ENCODE measurements around the gene TRMT1L. TPM values are rescaled to one million over a fixed set of nuclear protein-coding genes. Genes with fewer than 3 reads are reported as not detected.
A peak's percentile ranks its signal among the peaks of the same experiment; 100 is the strongest.

TRMT1L gene
- total RNA-seq, 2 donors from 2014 or later: 5.4 to 18.7 TPM

DNA sequence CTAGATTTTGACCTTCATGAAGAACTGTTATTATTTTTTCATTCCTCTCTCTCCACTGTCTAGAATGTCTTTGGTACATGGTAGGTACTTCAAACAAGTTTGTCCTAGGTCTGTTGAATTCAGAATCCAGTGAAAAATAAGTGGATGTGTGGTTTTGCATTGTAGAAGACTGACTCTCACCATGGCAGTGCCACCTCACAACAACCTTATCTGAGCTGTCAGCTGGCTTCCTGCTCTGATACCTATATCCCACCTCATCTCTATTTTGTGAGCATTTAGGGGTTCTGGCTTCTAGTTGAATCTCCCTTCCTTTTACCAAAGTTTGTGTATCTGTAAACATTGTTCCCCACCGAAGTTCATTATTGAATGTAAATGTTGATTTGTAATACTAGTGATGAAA lies 9.4 kb upstream of the TRMT1L start:
- no peak for DNase-seq (ENCODE audit: low spot score)
- no peak for ATAC-seq (ENCODE audit: insufficient number of reproducible peaks, low FRiP score, low read depth)
- Histone ChIP-seq H3K4me1 (ENCODE audit: control insufficient read depth in 1 of 2, low read depth in 2 of 2) (no peaks in the 10 kb centered on the region), H3K27me3 (replicated peaks; ENCODE audit: insufficient read depth) (no peaks in the 10 kb centered on the region), H3K36me3 (peaks cover 14% of the 10 kb centered on the region), H3K4me3 (no peak overlapping the region), H3K9me3 (no peaks in the 10 kb centered on the region), H3K27ac (no peak overlapping the region)
- TF ChIP-seq, protein P1, sequence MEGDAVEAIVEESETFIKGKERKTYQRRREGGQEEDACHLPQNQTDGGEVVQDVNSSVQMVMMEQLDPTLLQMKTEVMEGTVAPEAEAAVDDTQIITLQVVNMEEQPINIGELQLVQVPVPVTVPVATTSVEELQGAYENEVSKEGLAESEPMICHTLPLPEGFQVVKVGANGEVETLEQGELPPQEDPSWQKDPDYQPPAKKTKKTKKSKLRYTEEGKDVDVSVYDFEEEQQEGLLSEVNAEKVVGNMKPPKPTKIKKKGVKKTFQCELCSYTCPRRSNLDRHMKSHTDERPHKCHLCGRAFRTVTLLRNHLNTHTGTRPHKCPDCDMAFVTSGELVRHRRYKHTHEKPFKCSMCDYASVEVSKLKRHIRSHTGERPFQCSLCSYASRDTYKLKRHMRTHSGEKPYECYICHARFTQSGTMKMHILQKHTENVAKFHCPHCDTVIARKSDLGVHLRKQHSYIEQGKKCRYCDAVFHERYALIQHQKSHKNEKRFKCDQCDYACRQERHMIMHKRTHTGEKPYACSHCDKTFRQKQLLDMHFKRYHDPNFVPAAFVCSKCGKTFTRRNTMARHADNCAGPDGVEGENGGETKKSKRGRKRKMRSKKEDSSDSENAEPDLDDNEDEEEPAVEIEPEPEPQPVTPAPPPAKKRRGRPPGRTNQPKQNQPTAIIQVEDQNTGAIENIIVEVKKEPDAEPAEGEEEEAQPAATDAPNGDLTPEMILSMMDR (IDR thresholded peaks at IDR 0.05): no peak

DNA sequence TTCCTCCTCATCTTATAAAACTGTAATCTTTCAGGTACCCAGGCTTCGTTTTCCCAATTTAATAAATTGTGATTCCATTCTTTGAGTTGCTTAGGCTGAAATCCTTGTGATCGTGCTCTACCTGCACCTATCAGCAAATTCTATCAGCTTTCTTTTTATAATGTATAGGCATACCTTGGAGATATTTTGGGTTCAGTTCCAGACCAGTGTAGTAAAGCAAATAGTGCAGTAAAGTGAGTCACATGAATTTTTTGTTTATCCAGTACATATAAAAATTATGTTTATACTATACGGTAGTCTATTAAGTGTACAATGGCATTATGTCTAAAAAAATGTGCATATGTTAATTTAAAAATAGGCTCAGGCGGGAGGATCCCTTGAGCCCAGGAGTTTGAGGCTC lies 5.7 kb upstream of the TRMT1L start:
- no peak for DNase-seq (ENCODE audit: low spot score)
- H3K36me3 ChIP-seq: peaks cover 7% of the 10 kb centered on the region
- no peak for ATAC-seq (ENCODE audit: insufficient number of reproducible peaks, low FRiP score, low read depth)

DNA sequence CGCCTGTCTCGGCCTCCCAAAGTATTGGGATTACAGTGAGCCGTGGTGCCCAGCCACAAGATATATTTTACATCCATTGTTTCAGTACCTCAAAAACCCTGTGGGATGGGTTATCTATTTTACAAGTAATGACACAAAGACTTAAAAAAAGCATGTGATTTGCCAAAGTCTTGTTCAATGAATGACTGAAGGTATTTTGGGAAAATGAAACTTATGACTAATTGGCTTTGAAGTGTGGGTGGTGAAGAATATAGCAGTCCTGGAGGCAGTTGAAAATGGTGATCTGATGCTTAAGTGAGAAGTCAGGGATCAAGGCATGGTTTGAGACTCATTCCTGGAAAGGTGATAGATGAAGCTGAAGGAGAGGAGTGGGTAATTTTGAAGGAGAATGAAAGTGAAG lies 3.2 kb upstream of the TRMT1L start:
- Histone ChIP-seq H3K4me3 (no peak overlapping the region), H3K27ac (no peak overlapping the region), H3K4me1 (ENCODE audit: control insufficient read depth in 1 of 2, low read depth in 2 of 2) (peaks cover 15 to 19% of the 10 kb centered on the region in 2 donors), H3K27me3 (replicated peaks; ENCODE audit: insufficient read depth) (no peaks in the 10 kb centered on the region), H3K36me3 (no peaks in the 10 kb centered on the region), H3K9me3 (no peaks in the 10 kb centered on the region)
- ATAC-seq (ENCODE audit: insufficient number of reproducible peaks, low FRiP score, low read depth): no peak
- TF ChIP-seq, protein P1 (IDR thresholded peaks at IDR 0.05): no peak
- no peak for DNase-seq (ENCODE audit: low spot score)

More for the DNA sequence above, 5.7 kb upstream of the TRMT1L start:
- TF ChIP-seq, protein P1 (IDR thresholded peaks at IDR 0.05): no peak
- peaks cover 8 to 11% of the 10 kb centered on the region in 2 donors for H3K4me1 ChIP-seq (ENCODE audit: control insufficient read depth in 1 of 2, low read depth in 2 of 2)
- H3K27ac ChIP-seq: no peak overlapping the region
- H3K9me3 ChIP-seq: no peaks in the 10 kb centered on the region
- no peak overlapping the region for H3K4me3 ChIP-seq
- H3K27me3 ChIP-seq (replicated peaks; ENCODE audit: insufficient read depth): no peaks in the 10 kb centered on the region

DNA sequence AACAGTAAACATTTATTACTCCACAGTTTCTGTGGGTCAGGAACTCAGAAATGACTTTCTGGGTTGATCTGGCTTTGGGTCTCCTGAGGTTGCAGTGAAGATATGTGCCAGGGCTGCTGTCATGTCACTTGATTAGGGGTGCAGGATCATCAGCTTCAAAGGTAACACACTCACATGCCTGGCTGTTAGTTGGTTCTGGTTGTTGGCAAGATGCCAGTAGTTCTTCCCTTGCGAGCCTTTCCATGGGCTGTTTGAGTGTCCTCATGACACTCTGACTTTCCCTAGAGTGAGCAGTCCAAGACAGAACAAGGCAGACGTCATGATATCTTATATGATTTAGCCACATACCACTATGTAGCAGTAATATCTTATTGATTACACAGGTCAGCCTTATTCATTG lies 2.0 kb upstream of the TRMT1L start:
- Histone ChIP-seq H3K27ac (no peak overlapping the region), H3K9me3 (no peaks in the 10 kb centered on the region), H3K4me3 (no peak overlapping the region), H3K27me3 (replicated peaks; ENCODE audit: insufficient read depth) (no peaks in the 10 kb centered on the region), H3K36me3 (no peaks in the 10 kb centered on the region), H3K4me1 (ENCODE audit: control insufficient read depth in 1 of 2, low read depth in 2 of 2) (peaks cover 23 to 29% of the 10 kb centered on the region in 2 donors)
- DNase-seq (ENCODE audit: low spot score): no peak
- no peak for ATAC-seq (ENCODE audit: insufficient number of reproducible peaks, low FRiP score, low read depth)
- TF ChIP-seq, protein P1 (IDR thresholded peaks at IDR 0.05): no peak

DNA sequence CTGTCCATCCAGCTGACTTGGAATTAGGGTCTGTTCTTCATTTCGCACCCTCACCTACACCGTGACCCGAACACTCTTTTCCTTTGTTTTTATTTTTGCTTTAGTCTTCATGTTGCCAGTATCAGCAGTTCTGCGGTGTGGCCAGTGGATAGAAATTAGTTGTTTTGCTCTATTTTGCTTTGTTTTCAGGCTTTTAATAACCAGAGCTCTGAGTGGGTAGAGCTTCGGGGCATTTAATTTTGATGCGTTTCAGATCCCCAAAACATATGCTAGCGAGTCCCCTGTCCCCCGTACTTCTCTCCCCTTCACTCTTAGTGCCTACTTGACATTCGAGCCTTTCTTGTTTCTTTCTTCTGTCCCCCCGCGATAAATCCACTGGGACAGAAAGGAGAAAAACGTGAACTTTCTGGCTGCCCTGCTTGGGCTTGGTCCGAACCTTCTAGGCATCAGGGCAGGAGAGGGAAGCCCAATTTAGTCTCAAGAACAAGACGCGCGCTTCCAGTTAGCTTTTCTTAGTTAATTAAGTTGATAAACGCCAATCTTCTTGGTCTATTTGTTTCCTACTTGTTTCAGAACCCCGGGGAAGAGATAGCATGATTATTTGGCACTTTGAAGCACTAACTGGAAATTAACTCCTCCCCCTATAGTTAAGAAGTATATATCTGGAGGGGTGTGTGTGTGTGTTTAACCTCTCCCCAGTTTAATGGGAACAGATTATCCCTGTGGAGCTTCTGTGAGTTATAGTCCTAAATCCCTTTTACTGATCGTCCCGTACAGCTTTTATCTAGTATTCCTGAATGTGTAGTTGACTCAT lies 1.1 kb upstream of the TRMT1L start:
- peak overlapping the region; percentile 95 for H3K4me3 ChIP-seq
- H3K27me3 ChIP-seq (replicated peaks; ENCODE audit: insufficient read depth): no peaks in the 10 kb centered on the region
- H3K9me3 ChIP-seq: no peaks in the 10 kb centered on the region
- no peak for DNase-seq (ENCODE audit: low spot score)
- peak overlapping the region; percentile 81 to 99 for H3K27ac ChIP-seq
- no peaks in the 10 kb centered on the region for H3K36me3 ChIP-seq
- no peak for ATAC-seq (ENCODE audit: insufficient number of reproducible peaks, low FRiP score, low read depth)
- TF ChIP-seq, protein P1 (IDR thresholded peaks at IDR 0.05): no peak
- peaks cover 27 to 33% of the 10 kb centered on the region in 2 donors for H3K4me1 ChIP-seq (ENCODE audit: control insufficient read depth in 1 of 2, low read depth in 2 of 2)

Data from thoracic aorta (tissue), 2 donors.